ENCODE results near the gene PPP1R14B.
A peak's percentile ranks its signal among the peaks of the same experiment; 100 is the strongest.

PPP1R14B gene

DNA sequence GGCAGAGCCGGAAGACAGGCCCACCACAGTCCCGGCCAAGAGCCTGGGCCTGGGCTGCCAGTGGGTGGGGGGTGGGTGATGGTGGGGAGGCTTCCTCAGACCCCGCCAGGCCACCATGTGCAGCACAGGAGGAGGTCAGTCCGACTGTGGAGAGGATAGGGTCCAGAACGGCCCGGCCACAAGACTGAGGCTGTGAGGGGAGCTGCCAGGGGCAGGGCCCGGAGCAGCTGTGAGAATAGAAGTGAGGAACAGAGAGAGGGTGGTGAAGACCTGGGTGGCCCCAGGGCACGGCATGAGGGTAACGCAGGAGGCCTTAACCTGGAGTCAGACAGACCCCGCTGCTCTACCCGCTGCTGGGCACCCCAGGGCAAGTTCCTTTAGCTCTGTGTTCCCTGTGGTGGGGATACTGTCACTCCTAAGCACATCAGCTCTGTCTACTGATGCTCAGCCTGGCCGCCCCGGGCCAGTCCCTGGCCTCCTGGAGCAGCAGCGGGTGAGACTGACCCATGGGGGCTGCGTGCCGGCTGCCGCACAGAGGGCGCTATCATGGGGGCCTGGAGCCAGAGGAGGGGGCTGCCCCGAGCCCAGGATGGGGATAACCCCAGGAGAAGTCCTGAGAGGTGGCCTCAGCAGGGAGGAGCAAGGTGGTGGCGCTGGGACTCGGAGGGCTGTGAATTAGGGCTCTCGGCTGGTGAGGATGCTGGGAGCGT, 38.5 kb downstream of the PPP1R14B start:
- DNase-seq: no peak

GRCh38 chr11:64207256-64208085, 39.3 kb downstream of the PPP1R14B start:
- DNase-seq: no peak

GRCh38 chr11:64206457-64207255, 40.1 kb downstream of the PPP1R14B start, which contains the start of gene FERMT3:
Gene FERMT3, plus strand, starts transcription at chr11:64206721. Its CDS starts 644 bp downstream, at chr11:64207365.
- DNase-seq: no peak

- peak; percentile 88 for DNase-seq
Measured at GRCh38 chr11:64204464-64204989, 42.2 kb downstream of the PPP1R14B start.

DNA sequence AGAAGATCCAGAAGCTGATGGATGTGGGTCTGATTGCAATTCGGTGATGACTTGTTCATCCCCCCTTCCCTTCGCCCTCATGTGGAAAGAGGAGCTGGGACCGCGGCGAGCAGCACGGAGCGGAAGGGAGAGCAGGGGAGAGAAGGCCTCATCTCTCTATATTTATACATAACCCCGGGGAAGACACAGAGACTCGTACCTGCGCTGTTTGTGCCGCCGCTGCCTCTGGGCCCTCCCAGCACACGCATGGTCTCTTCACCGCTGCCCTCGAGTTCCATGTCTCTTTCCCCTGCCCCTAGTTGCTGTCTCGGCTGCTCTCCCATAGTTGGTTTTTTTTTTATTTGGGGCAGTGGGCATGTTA, 42.7 kb downstream of the PPP1R14B start:
- DNase-seq: no peak

DNA sequence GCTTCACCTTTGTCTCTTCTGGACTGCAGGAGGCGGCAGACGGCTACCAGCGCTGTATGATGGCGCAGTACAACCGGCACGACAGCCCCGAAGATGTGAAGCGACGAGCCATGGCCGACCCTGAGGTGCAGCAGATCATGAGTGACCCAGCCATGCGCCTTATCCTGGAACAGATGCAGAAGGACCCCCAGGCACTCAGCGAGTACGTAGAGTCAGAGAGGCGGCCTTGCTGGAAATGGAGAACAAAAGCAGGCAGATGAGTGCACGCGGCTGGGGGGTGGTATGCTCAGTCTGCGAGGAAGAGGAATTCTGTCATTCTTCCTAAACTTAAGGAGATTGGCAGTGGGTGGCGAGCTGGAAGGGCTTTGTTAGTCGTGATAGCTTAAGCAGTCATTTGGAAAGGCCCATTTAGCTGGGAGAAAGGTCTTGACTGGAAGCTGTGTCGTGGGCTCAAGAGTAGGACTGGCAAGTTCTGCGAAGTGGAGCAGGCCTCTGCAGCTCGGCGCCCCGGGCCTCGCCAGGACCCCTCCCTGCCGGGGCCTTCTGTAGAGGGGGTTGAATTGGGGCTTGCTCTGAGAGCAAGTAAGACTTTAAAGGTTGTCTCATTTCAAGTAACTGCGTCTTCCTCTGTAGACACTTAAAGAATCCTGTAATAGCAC, 43.2 kb downstream of the PPP1R14B start:
- no peak for DNase-seq

DNA sequence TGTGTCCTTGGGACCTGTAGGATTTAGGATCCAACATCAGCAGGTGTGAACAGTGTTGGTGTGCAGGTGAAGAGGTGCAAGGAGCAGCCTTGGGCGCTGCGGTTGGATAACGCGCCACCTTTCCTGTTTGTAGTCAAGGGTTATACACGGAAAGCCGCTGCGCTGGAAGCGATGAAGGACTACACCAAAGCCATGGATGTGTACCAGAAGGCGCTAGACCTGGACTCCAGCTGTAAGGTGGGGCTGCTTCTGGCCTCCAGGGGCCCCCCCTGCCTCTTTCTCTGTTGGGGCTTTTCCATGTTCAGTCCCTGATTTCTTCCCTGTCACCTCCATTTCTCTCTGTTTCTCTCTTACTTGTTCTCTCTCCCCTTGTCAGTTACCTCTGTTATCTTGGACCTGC, 43.8 kb downstream of the PPP1R14B start:
- no peak for DNase-seq

GRCh38 chr11:64201543-64201942, 45.2 kb downstream of the PPP1R14B start:
- DNase-seq: no peak

GRCh38 chr11:64198511-64198910, 48.2 kb downstream of the PPP1R14B start:
- DNase-seq: no peak

- no peak for DNase-seq
Measured at GRCh38 chr11:64196626-64197025, 50.1 kb downstream of the PPP1R14B start.
